DOHH2 (cell line): ENCODE data around the gene IL27RA.

Source experiments
- CTCF ChIP-seq: fragments of 200-600 bp; sonication (generic); IDR thresholded peaks from one replicate; pipeline ENCODE4 v1.5.1; 2014; ENCODE audit warnings: antibody characterized with exemption, mild to moderate bottlenecking, low read depth, low read length; ENCODE audit not compliant: poor library complexity, severe bottlenecking
- EZH2phosphoT487 ChIP-seq: fragments of 200-600 bp; sonication (generic); IDR thresholded peaks from 2 replicates; pipeline ENCODE4 v1.6.1; 2017; ENCODE audit warnings: borderline replicate concordance, mild to moderate bottlenecking, antibody characterized with exemption, low read length, moderate library complexity, mixed read lengths

- TF ChIP-seq CTCF (no peak), EZH2phosphoT487 (no peak)
Observed at GRCh38 chr19:14070268-14071050, 38.9 kb downstream of the IL27RA start.
